Sigmoid colon (tissue), 7 donors: Measurements from ENCODE around the gene OPCML. TPM values are rescaled to one million over a fixed set of nuclear protein-coding genes. Genes with fewer than 3 reads are reported as not detected.

ENCODE experiments used
- DNase-seq: peaks from one replicate; pipeline ENCODE4 v3.0.0-alpha.2; 2019
- H3K27ac ChIP-seq, 4 donors: fragments of 200-600 bp; sonication (generic); one replicate each; pipeline ENCODE4 v1.5.1; 2016 to 2019; ENCODE audit warnings: mild to moderate bottlenecking in 1 of 4
- H3K27me3 ChIP-seq, 3 donors: fragments of 200-600 bp; sonication (generic); one replicate each; pipeline ENCODE4 v1.5.1; 2019; ENCODE audit warnings: mild to moderate bottlenecking in 1 of 3
- H3K36me3 ChIP-seq, 4 donors: fragments of 200-600 bp; sonication (generic); one replicate each; pipeline ENCODE4 v1.5.1; 2016 to 2019
- H3K4me1 ChIP-seq, 4 donors: fragments of 200-600 bp; sonication (generic); one replicate each; pipeline ENCODE4 v1.5.1; 2017 to 2019
- H3K4me3 ChIP-seq, 4 donors: fragments of 200-600 bp; sonication (generic); one replicate each; pipeline ENCODE4 v1.5.1; 2017 to 2019; ENCODE audit warnings: mild to moderate bottlenecking in 2 of 4, moderate library complexity in 1 of 4
- H3K9me3 ChIP-seq, 4 donors: fragments of 200-600 bp in 3 of 4; sonication (generic) in 3 of 4; one replicate each; pipeline versions ENCODE4 v1.5.1 to v1.6.1; 2013 to 2019
- EP300 ChIP-seq, 4 donors: sonication (generic); formaldehyde crosslinking; IDR thresholded peaks; one replicate each; pipeline ENCODE4 v1.6.1; 2017; ENCODE audit warnings: antibody characterized with exemption in 4 of 4
- POLR2A ChIP-seq, 2 donors: fragments of 450-650 bp; IDR thresholded peaks; one replicate each; pipeline ENCODE4 v1.6.1; 2016; ENCODE audit warnings: antibody characterized with exemption in 2 of 2, mild to moderate bottlenecking in 2 of 2, moderate library complexity in 2 of 2
- POLR2AphosphoS5 ChIP-seq, 4 donors: sonication (generic); formaldehyde crosslinking; IDR thresholded peaks; one replicate each; pipeline ENCODE4 v1.6.1; 2017; ENCODE audit warnings: antibody characterized with exemption in 4 of 4
- WGBS, 2 donors: extraction: QIAGEN DNeasy Blood & Tissue Kit; methylation state at CpG; one replicate each; pipeline ENCODE4 v1.1.7; 2013; 5-methylcytosine and 5-hydroxymethylcytosine counted together
- intact Hi-C: fragments of 100-400 bp; cut with DNase I; formaldehyde crosslinking; loops from one replicate; pipeline ENCODE4 v1.15.1; 2023
- polyA plus RNA-seq, 3 donors: library from polyadenylated mRNA; stranded (reverse); fragments of 200-250 nt; gene quantifications; one replicate each; pipeline ENCODE4 v1.2.3, GENCODE V29; 2013
- total RNA-seq, 4 donors: library from RNA; depleted of rRNA; stranded (reverse); fragments of >200 nt; gene quantifications; one replicate each; pipeline ENCODE4 v1.1.0, GENCODE V29; 2016
- TF ChIP-seq, protein P1 (sequence below), 4 experiments: fragments of 450-650 bp in 3 of 4; fragments of 200-600 bp in 1 of 4; IDR thresholded peaks; one replicate each; pipeline ENCODE4 v1.5.1; 2016 to 2019; ENCODE audit warnings: antibody characterized with exemption in 4 of 4, mild to moderate bottlenecking in 3 of 4, moderate library complexity in 2 of 4
- donor health status: healthy with polysubstance abuse.
- donor health status: Bipolar disorder and iron deficiency.
- donor health status: healthy.

The OPCML gene
- total and polyA plus RNA-seq, 7 donors, result under 0.01 to 0.14 (median 0.03) TPM; not detected in 4

DNA sequence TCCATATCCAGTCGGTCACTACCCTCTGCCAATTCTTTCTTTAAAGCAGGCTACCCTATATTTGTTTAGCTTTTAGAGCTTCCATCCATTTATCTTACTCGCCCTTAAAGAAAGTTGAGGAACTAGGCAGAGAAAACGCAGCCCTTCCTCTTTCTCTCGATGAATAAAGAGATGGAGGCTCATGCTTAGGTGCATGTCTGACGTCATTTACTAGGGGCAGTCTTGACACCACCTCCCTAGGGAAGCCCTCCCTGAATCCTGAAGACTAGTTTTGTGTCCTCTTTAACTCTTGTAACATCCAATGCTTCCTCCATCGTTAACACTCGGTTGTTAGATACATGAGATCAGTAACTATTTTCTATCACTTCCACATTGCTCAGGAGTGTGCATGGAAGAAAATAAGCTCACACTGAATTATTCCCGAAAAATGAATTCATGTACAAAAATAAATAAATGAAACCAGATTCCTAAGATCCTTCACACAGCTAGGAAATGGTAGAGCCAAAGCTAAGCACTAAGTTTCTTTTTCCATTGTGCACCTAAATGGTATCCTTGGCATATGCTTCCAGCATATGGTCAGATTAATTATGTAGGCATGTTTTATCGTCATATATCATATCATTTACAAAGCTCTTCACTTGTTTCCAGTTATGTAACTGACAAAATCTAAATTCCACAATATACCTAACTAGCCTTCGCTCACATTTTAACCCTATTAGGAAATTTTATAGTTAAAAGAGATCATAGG lies 291.2 kb downstream of the OPCML start:
- TF ChIP-seq, protein P1, sequence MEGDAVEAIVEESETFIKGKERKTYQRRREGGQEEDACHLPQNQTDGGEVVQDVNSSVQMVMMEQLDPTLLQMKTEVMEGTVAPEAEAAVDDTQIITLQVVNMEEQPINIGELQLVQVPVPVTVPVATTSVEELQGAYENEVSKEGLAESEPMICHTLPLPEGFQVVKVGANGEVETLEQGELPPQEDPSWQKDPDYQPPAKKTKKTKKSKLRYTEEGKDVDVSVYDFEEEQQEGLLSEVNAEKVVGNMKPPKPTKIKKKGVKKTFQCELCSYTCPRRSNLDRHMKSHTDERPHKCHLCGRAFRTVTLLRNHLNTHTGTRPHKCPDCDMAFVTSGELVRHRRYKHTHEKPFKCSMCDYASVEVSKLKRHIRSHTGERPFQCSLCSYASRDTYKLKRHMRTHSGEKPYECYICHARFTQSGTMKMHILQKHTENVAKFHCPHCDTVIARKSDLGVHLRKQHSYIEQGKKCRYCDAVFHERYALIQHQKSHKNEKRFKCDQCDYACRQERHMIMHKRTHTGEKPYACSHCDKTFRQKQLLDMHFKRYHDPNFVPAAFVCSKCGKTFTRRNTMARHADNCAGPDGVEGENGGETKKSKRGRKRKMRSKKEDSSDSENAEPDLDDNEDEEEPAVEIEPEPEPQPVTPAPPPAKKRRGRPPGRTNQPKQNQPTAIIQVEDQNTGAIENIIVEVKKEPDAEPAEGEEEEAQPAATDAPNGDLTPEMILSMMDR (IDR thresholded peaks at IDR 0.05), result no peak
- no peak for TF ChIP-seq EP300 (IDR thresholded peaks at IDR 0.05)
- no peak for TF ChIP-seq POLR2AphosphoS5 (IDR thresholded peaks at IDR 0.05)
- no peak for TF ChIP-seq POLR2A (IDR thresholded peaks at IDR 0.05)
- DNase-seq, result no peak
- WGBS, 2 donors, result 77 to 91% methylated on average over 10 of the region's 10 CpGs
- H3K9me3 ChIP-seq, result no peaks in the 10 kb centered on the region
- no peaks in the 10 kb centered on the region for H3K36me3 ChIP-seq
- no peaks in the 10 kb centered on the region for H3K4me1 ChIP-seq
- H3K27me3 ChIP-seq, result peaks cover 0 to 4% (median 0%) of the 10 kb centered on the region in 3 donors
- intact Hi-C loops, result no loop called here
- no peak overlapping the region for H3K4me3 ChIP-seq
- no peak overlapping the region for H3K27ac ChIP-seq

DNA sequence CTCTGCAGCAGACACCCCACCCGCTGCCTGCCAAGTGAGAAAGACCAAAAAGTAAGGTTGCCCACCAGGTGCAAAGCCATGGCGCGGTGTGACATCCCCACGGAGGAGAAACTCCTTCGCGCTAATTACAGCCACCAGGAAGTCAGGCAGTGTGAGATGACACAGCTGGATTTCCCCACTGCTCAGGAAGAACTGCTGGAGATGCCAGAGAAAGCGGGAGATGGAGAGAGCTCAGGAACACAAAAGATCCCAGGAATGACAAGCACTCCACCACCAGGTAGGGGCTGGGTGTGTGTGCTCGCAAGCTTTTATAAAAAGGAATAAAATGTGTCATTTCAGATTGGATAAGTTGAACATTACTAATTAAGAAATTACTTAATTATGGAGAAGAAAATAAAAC lies 292.7 kb downstream of the OPCML start:
- H3K4me1 ChIP-seq, result no peaks in the 10 kb centered on the region
- 86 to 89% methylated on average over 8 of the region's 8 CpGs for WGBS, 2 donors
- DNase-seq, result no peak
- H3K36me3 ChIP-seq, result no peaks in the 10 kb centered on the region
- no peak overlapping the region for H3K4me3 ChIP-seq
- intact Hi-C loops, result no loop called here
- no peak overlapping the region for H3K27ac ChIP-seq
- no peak for TF ChIP-seq POLR2A (IDR thresholded peaks at IDR 0.05)
- TF ChIP-seq, protein P1 (IDR thresholded peaks at IDR 0.05), result no peak
- TF ChIP-seq POLR2AphosphoS5 (IDR thresholded peaks at IDR 0.05), result no peak
- no peak for TF ChIP-seq EP300 (IDR thresholded peaks at IDR 0.05)
- no peaks in the 10 kb centered on the region for H3K9me3 ChIP-seq
- peaks cover 0 to 10% (median 0%) of the 10 kb centered on the region in 3 donors for H3K27me3 ChIP-seq

DNA sequence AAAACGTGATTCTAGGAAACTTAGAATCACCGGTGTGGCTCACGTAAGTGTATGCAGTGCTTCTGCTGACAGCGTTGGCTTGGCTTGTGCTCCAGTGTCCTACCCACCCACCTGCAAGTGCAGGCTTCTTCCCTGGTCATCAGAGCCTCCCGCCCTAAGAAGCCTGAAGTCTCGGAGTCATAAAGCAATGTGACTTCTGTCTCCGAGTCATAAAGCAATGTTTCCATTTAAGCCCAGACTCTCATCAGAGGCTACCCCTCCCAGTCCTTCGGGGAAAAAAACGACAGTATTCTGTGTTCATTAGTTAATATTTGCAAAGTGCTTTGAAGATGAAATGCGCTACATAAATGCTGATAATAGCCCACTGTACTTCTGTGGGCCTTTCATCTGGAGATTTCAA lies 293.8 kb downstream of the OPCML start:
- TF ChIP-seq EP300 (IDR thresholded peaks at IDR 0.05) (no peak), POLR2AphosphoS5 (IDR thresholded peaks at IDR 0.05) (no peak), POLR2A (IDR thresholded peaks at IDR 0.05) (no peak)
- TF ChIP-seq, protein P1 (IDR thresholded peaks at IDR 0.05), result no peak
- no peak for DNase-seq
- 18 to 69% methylated on average over 10 of the region's 10 CpGs for WGBS, 2 donors
- Histone ChIP-seq H3K27ac (no peak overlapping the region), H3K36me3 (no peaks in the 10 kb centered on the region), H3K27me3 (peaks cover 0 to 10% (median 0%) of the 10 kb centered on the region in 3 donors), H3K4me3 (no peak overlapping the region), H3K4me1 (no peaks in the 10 kb centered on the region), H3K9me3 (peaks cover 0 to 3% (median 1%) of the 10 kb centered on the region in 4 donors)
- intact Hi-C loops, result no loop called here

DNA sequence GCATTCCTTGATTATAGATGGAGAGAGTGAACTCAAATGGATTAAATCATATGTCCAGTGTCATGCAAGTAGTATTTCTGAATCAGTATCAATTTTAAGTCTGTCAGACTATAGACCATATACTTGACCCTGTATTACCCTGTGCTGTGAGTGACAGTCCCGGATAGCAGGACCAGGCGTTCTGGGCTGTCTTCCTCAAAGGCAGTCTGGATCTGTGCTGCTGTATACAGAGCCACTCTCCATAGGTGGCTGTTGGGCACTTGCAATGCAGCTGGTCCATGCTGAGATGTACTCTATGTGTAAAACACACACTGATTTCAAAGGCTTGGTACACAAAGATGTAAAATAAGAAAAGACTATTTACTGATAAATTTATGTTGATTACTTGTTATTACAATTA lies 294.3 kb downstream of the OPCML start:
- no peak for DNase-seq
- WGBS, 2 donors, result 58 to 90% methylated on average over 2 of the region's 2 CpGs
- no peak overlapping the region for H3K4me3 ChIP-seq
- no peaks in the 10 kb centered on the region for H3K4me1 ChIP-seq
- no peak for TF ChIP-seq POLR2A (IDR thresholded peaks at IDR 0.05)
- no peak for TF ChIP-seq EP300 (IDR thresholded peaks at IDR 0.05)
- TF ChIP-seq, protein P1 (IDR thresholded peaks at IDR 0.05), result no peak
- peaks cover 0 to 6% (median 1%) of the 10 kb centered on the region in 4 donors for H3K9me3 ChIP-seq
- intact Hi-C loops, result no loop called here
- no peaks in the 10 kb centered on the region for H3K36me3 ChIP-seq
- no peak overlapping the region for H3K27ac ChIP-seq
- H3K27me3 ChIP-seq, result peaks cover 0 to 10% (median 4%) of the 10 kb centered on the region in 3 donors
